ENCODE results near the gene SH2D5. TPM values are rescaled to one million over a fixed set of nuclear protein-coding genes. Genes with fewer than 3 reads are reported as not detected.

Gene SH2D5
- total RNA-seq, 1 experiment from 2014 or later: 8.7 TPM

GRCh38 chr1:20691872-20692271 is 40.6 kb downstream of the SH2D5 start:
- no peak overlapping the region for H4K8ac ChIP-seq (replicated peaks; ENCODE audit: insufficient read length, low read depth, low read length)
- H4K5ac ChIP-seq (ENCODE audit: insufficient read length, low read depth, low read length): no peak overlapping the region

More at GRCh38 chr1:20691872-20692271, 40.6 kb downstream of the SH2D5 start:
- no peak overlapping the region for H3K9ac ChIP-seq (ENCODE audit: extremely low read depth, insufficient read length, low read length)
- no peak overlapping the region for H3K23ac ChIP-seq (ENCODE audit: insufficient read length, low read depth, low read length)
- no peak overlapping the region for H2BK15ac ChIP-seq (ENCODE audit: low read depth, low read length)
- no peaks in the 10 kb centered on the region for H3K79me1 ChIP-seq (ENCODE audit: insufficient read depth, low read depth, low read length, poor library complexity, severe bottlenecking)
- H3K4ac ChIP-seq (ENCODE audit: low read depth, low read length): no peak overlapping the region
- no peak overlapping the region for H2BK12ac ChIP-seq (ENCODE audit: insufficient read length, low read depth, low read length)
- no peak overlapping the region for H4K91ac ChIP-seq (ENCODE audit: insufficient read length, low read depth, low read length)
- H2BK20ac ChIP-seq (ENCODE audit: low read depth, low read length, poor library complexity, severe bottlenecking): no peak overlapping the region
- Mint-ChIP-seq H3K27ac (no peak overlapping the region), H3K4me3 (no peak overlapping the region), H3K36me3 (ENCODE audit: insufficient read depth in 1 of 3, low read depth in 3 of 3) (peaks cover 0 to 7% (median 2%) of the 10 kb centered on the region in 3 experiments; a peak in 2 of 7 replicates), H3K27me3 (ENCODE audit: low read depth) (peaks cover 8% of the 10 kb centered on the region), H3K9me3 (no peaks in the 10 kb centered on the region), H3K4me1 (peaks cover 7 to 9% of the 10 kb centered on the region in 2 experiments; a peak in 3 of 4 replicates)
- TF ChIP-seq, protein P1, sequence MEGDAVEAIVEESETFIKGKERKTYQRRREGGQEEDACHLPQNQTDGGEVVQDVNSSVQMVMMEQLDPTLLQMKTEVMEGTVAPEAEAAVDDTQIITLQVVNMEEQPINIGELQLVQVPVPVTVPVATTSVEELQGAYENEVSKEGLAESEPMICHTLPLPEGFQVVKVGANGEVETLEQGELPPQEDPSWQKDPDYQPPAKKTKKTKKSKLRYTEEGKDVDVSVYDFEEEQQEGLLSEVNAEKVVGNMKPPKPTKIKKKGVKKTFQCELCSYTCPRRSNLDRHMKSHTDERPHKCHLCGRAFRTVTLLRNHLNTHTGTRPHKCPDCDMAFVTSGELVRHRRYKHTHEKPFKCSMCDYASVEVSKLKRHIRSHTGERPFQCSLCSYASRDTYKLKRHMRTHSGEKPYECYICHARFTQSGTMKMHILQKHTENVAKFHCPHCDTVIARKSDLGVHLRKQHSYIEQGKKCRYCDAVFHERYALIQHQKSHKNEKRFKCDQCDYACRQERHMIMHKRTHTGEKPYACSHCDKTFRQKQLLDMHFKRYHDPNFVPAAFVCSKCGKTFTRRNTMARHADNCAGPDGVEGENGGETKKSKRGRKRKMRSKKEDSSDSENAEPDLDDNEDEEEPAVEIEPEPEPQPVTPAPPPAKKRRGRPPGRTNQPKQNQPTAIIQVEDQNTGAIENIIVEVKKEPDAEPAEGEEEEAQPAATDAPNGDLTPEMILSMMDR (conservative IDR thresholded peaks at IDR 0.05): no peak
- no peaks in the 10 kb centered on the region for H4K20me1 ChIP-seq (ENCODE audit: control insufficient read depth, insufficient read depth, insufficient read length)
- no peaks in the 10 kb centered on the region for H3K27me3 ChIP-seq (ENCODE audit: insufficient read depth, low read length)
- no peak overlapping the region for H3K4me2 ChIP-seq (ENCODE audit: insufficient read depth, insufficient read length, low read length)
- H3K27ac ChIP-seq (ENCODE audit: insufficient read length, low read depth, low read length): no peak overlapping the region
- no peak overlapping the region for H3K18ac ChIP-seq (ENCODE audit: insufficient read length, low read depth, low read length)
- no peak overlapping the region for H2AK5ac ChIP-seq (ENCODE audit: insufficient read length, low read length)
- H3K79me2 ChIP-seq (ENCODE audit: insufficient read depth, low read length): no peaks in the 10 kb centered on the region
- no peaks in the 10 kb centered on the region for H3K4me1 ChIP-seq (ENCODE audit: insufficient read depth, low read length)
- H3T11ph ChIP-seq (ENCODE audit: low read length): no peak overlapping the region
- no peaks in the 10 kb centered on the region for H3K9me3 ChIP-seq (ENCODE audit: control insufficient read depth, low read depth, low read length)
- no peak overlapping the region for H3K56ac ChIP-seq (ENCODE audit: insufficient read length, low read depth, low read length)
- no peak overlapping the region for H2BK5ac ChIP-seq (ENCODE audit: insufficient read length, low read length)
- H3K23me2 ChIP-seq (ENCODE audit: insufficient read length, low read depth, low read length, poor library complexity, severe bottlenecking): peaks cover 8% of the 10 kb centered on the region
- no peak overlapping the region for H2BK120ac ChIP-seq (ENCODE audit: low read depth, low read length, poor library complexity, severe bottlenecking)
- WGBS (ENCODE audit: extremely low coverage, insufficient read length, low lambda C conversion rate): no CpG with 5 or more reads among the region's 1 CpG
- no peak for DNase-seq
- H3K14ac ChIP-seq (ENCODE audit: insufficient read depth, low read length): no peak overlapping the region
- H2AFZ ChIP-seq (ENCODE audit: low read length): no peak overlapping the region

All from H9 (cell line).